ENCODE data around the gene BTBD7. TPM values are rescaled to one million over a fixed set of nuclear protein-coding genes. Genes with fewer than 3 reads are reported as not detected.
"Not testable (repeated sequence)": the region's sequence is repeated elsewhere in the genome, so short reads cannot be mapped to it uniquely, and the experiment has no call there.

Gene BTBD7
- total and polyA plus RNA-seq, 9 donors = 10.9 to 42.2 (median 32.7) TPM

DNA sequence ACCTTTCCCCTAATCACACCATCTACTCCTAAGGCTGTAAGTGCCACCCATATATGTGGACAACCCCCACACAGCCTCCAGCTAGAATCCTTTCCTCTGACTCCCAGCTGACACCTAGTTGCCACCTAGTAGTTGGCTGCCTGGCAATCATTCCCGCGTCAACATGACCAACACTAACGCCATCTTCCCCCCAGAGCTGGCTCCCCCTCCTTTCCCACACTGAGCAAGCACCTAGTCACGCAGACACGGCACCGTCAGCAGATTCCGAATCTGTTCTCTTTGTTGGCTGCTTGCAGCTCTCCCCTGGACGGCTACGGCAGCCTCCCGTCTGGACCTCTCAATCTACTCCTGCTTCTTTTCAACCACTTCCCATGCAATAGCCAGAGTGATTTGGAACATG, 98.0 kb downstream of the BTBD7 start:
- intact Hi-C loops (cut with DNase I) = no loop called here
- Histone ChIP-seq H3K4me3 (no peak overlapping the region), H3K4me1 (ENCODE audit: insufficient read depth) (peaks cover 4% of the 10 kb centered on the region), H3K36me3 (no peaks in the 10 kb centered on the region), H3K27ac (no peak overlapping the region), H3K27me3 (no peaks in the 10 kb centered on the region), H3K9me3 (no peaks in the 10 kb centered on the region)
- TF ChIP-seq CTCF (IDR thresholded peaks at IDR 0.05) (no peak), POLR2A (IDR thresholded peaks at IDR 0.05) (no peak), EP300 (IDR thresholded peaks at IDR 0.05) (no peak)
- DNase-seq = no peak
- 32 to 48% (median 43%) methylated on average over 10 of the region's 10 CpGs for WGBS, 3 donors

- H3K4me1 ChIP-seq (ENCODE audit: insufficient read depth); H3K36me3 ChIP-seq; H3K9me3 ChIP-seq; DNase-seq; H3K27ac ChIP-seq; H3K27me3 ChIP-seq; intact Hi-C loops (cut with DNase I); H3K4me3 ChIP-seq: not testable (repeated sequence)
- WGBS, 3 donors = 90 to 92% (median 90%) methylated on average over 5 of the region's 5 CpGs
Measured at GRCh38 chr14:93233078-93233477, 99.8 kb downstream of the BTBD7 start.

- no peak for TF ChIP-seq POLR2A (IDR thresholded peaks at IDR 0.05)
- no peak for TF ChIP-seq EP300 (IDR thresholded peaks at IDR 0.05)
- TF ChIP-seq CTCF (IDR thresholded peaks at IDR 0.05) = no peak
- Histone ChIP-seq H3K36me3 (no peaks in the 10 kb centered on the region), H3K9me3 (no peaks in the 10 kb centered on the region), H3K4me3 (no peak overlapping the region), H3K27me3 (no peaks in the 10 kb centered on the region), H3K27ac (no peak overlapping the region), H3K4me1 (ENCODE audit: insufficient read depth) (peaks cover 4% of the 10 kb centered on the region)
- no peak for DNase-seq
- intact Hi-C loops (cut with DNase I) = no loop called here
- 67 to 73% (median 69%) methylated on average over 17 of the region's 17 CpGs for WGBS, 3 donors
Measured at GRCh38 chr14:93232159-93232558, 100.7 kb downstream of the BTBD7 start.

- no peaks in the 10 kb centered on the region for H3K36me3 ChIP-seq
- intact Hi-C loops (cut with DNase I) = no loop called here
- 26 to 54% (median 32%) methylated on average over 39 of the region's 39 CpGs for WGBS, 3 donors
- no peaks in the 10 kb centered on the region for H3K27me3 ChIP-seq
- peak in 3 of 5 donors; percentile 33 to 56 (median 50) for DNase-seq
- H3K9me3 ChIP-seq = no peaks in the 10 kb centered on the region
- peaks cover 4% of the 10 kb centered on the region for H3K4me1 ChIP-seq (ENCODE audit: insufficient read depth)
- H3K27ac ChIP-seq = no peak overlapping the region
- TF ChIP-seq POLR2A (IDR thresholded peaks at IDR 0.05) = no peak
- H3K4me3 ChIP-seq = peak overlapping the region; percentile 33
Measured at GRCh38 chr14:93231129-93231979, 101.5 kb downstream of the BTBD7 start.

- no peak for DNase-seq
- Histone ChIP-seq H3K36me3 (no peaks in the 10 kb centered on the region), H3K4me1 (ENCODE audit: insufficient read depth) (peaks cover 4% of the 10 kb centered on the region), H3K27me3 (no peaks in the 10 kb centered on the region), H3K9me3 (no peaks in the 10 kb centered on the region), H3K4me3 (no peak overlapping the region), H3K27ac (no peak overlapping the region)
- intact Hi-C loops (cut with DNase I) = no loop called here
- TF ChIP-seq EP300 (IDR thresholded peaks at IDR 0.05) (no peak), POLR2A (IDR thresholded peaks at IDR 0.05) (no peak), CTCF (IDR thresholded peaks at IDR 0.05) (no peak)
- 92 to 93% (median 92%) methylated on average over 16 of the region's 16 CpGs for WGBS, 3 donors
Measured at GRCh38 chr14:93230539-93230938, 102.3 kb downstream of the BTBD7 start.

Measured in ovary (tissue), 9 donors.